ENCODE measurements around the gene CFI. TPM values are rescaled to one million over a fixed set of nuclear protein-coding genes. Genes with fewer than 3 reads are reported as not detected.

Gene CFI
- total RNA-seq, 1 experiment from 2014 or later, result not detected

DNA sequence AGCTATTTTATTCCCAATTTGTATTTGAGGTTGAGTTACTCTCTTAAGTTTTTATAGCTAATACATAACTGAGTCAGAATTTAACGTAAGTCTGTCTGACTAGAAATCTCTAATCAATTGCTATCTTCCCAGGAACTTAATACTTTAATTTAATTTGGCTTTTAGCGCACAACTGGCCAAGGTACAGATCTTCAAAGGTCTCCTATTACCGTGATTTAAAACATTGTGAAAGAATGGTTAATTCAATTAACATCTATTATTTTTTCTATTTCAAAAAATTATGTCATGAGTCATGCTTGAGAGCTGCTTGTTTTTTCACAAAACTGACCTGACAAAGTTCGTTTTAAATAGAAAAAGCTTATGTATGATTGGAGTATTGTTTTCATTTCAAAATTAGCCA is 49.9 kb downstream of the CFI start:
- H3K4me1 Mint-ChIP-seq (ENCODE audit: low read depth, unreplicated experiment), result no peaks in the 10 kb centered on the region
- no peaks in the 10 kb centered on the region for H3K4me1 ChIP-seq
- no peak overlapping the region for H3K27ac Mint-ChIP-seq (ENCODE audit: unreplicated experiment)
- peaks cover 6% of the 10 kb centered on the region for H3K27me3 Mint-ChIP-seq (ENCODE audit: insufficient read depth, unreplicated experiment)
- TF ChIP-seq CTCF (IDR thresholded peaks at IDR 0.05; ENCODE audit: insufficient read depth in 1 of 2, low read depth in 1 of 2, low read length in 1 of 2, severe bottlenecking in 1 of 2, unreplicated experiment in 1 of 2), result no peak
- no peak overlapping the region for H3K4me3 Mint-ChIP-seq (ENCODE audit: unreplicated experiment)
- CTCF ChIA-PET, result no interaction called here
- no peaks in the 10 kb centered on the region for H3K36me3 ChIP-seq (ENCODE audit: control insufficient read depth, insufficient read depth, low read length)
- H3K36me3 Mint-ChIP-seq (ENCODE audit: insufficient read depth, unreplicated experiment), result no peaks in the 10 kb centered on the region
- H3K4me3 ChIP-seq (ENCODE audit: low read depth, low read length), result no peak overlapping the region
- intact Hi-C loops (cut with micrococcal nuclease; ENCODE audit: unreplicated experiment), result no loop called here
- no peaks in the 10 kb centered on the region for H3K9me3 Mint-ChIP-seq (ENCODE audit: unreplicated experiment)
- no peak for DNase-seq
- no peaks in the 10 kb centered on the region for H3K27me3 ChIP-seq (replicated peaks; ENCODE audit: control insufficient read depth, insufficient read depth, low read length)
- H3K9me3 ChIP-seq, result no peaks in the 10 kb centered on the region
- BruUV-seq (replicated peaks), result no TSS peak
- POLR2A ChIA-PET, result no interaction called here

DNA sequence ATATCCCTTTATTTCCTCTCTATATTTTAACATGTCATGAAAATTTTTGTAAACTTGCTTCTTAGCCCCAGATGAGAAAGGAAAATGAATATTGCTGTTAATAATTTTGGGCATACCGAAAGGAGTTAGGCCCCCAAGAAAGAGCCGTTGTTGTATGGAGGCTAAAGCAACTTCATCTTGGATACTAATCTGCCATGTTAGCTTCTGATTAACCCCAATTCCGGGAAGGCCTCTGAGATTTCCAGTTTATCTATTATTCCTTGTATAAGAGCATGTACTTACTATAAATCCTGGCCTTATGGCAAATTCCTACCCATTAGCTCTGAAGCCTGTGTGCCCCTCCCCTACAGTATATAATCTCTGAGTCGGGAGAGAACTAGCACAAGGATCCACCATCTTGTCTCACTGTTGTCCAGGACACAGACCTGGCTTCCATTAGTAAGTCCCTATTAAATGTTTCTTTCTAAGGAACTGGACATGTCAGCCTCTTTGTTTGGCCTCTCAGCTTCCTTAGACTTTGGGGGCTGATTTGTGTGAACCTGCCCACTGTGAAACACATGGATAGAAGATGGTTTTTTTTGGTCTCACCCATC is 51.1 kb downstream of the CFI start:
- TF ChIP-seq CTCF (IDR thresholded peaks at IDR 0.05; ENCODE audit: insufficient read depth in 1 of 2, low read depth in 1 of 2, low read length in 1 of 2, severe bottlenecking in 1 of 2, unreplicated experiment in 1 of 2), result no peak
- no peak overlapping the region for H3K27ac Mint-ChIP-seq (ENCODE audit: unreplicated experiment)
- BruUV-seq (replicated peaks), result no TSS peak
- H3K4me3 ChIP-seq (ENCODE audit: low read depth, low read length), result no peak overlapping the region
- DNase-seq, result no peak
- no peaks in the 10 kb centered on the region for H3K36me3 Mint-ChIP-seq (ENCODE audit: insufficient read depth, unreplicated experiment)
- no peak overlapping the region for H3K4me3 Mint-ChIP-seq (ENCODE audit: unreplicated experiment)
- H3K36me3 ChIP-seq (ENCODE audit: control insufficient read depth, insufficient read depth, low read length), result no peaks in the 10 kb centered on the region
- ChIA-PET POLR2A (no interaction called here), CTCF (no interaction called here)
- no peaks in the 10 kb centered on the region for H3K4me1 ChIP-seq
- no peaks in the 10 kb centered on the region for H3K9me3 Mint-ChIP-seq (ENCODE audit: unreplicated experiment)
- H3K27me3 Mint-ChIP-seq (ENCODE audit: insufficient read depth, unreplicated experiment), result peaks cover 1% of the 10 kb centered on the region
- intact Hi-C loops (cut with micrococcal nuclease; ENCODE audit: unreplicated experiment), result no loop called here
- no peaks in the 10 kb centered on the region for H3K4me1 Mint-ChIP-seq (ENCODE audit: low read depth, unreplicated experiment)
- no peaks in the 10 kb centered on the region for H3K27me3 ChIP-seq (replicated peaks; ENCODE audit: control insufficient read depth, insufficient read depth, low read length)
- H3K9me3 ChIP-seq, result no peaks in the 10 kb centered on the region

- Mint-ChIP-seq H3K27ac (ENCODE audit: unreplicated experiment) (no peak overlapping the region), H3K36me3 (ENCODE audit: insufficient read depth, unreplicated experiment) (no peaks in the 10 kb centered on the region), H3K27me3 (ENCODE audit: insufficient read depth, unreplicated experiment) (no peaks in the 10 kb centered on the region), H3K4me3 (ENCODE audit: unreplicated experiment) (no peak overlapping the region), H3K9me3 (ENCODE audit: unreplicated experiment) (no peaks in the 10 kb centered on the region), H3K4me1 (ENCODE audit: low read depth, unreplicated experiment) (no peaks in the 10 kb centered on the region)
- no peaks in the 10 kb centered on the region for H3K9me3 ChIP-seq
- H3K27me3 ChIP-seq (replicated peaks; ENCODE audit: control insufficient read depth, insufficient read depth, low read length), result no peaks in the 10 kb centered on the region
- CTCF ChIA-PET, result no interaction called here
- intact Hi-C loops (cut with micrococcal nuclease; ENCODE audit: unreplicated experiment), result no loop called here
- no peaks in the 10 kb centered on the region for H3K4me1 ChIP-seq
- POLR2A ChIA-PET, result no interaction called here
- BruUV-seq (replicated peaks), result no TSS peak
- TF ChIP-seq CTCF (IDR thresholded peaks at IDR 0.05; ENCODE audit: insufficient read depth in 1 of 2, low read depth in 1 of 2, low read length in 1 of 2, severe bottlenecking in 1 of 2, unreplicated experiment in 1 of 2), result no peak
- H3K4me3 ChIP-seq (ENCODE audit: low read depth, low read length), result no peak overlapping the region
- DNase-seq, result no peak
- H3K36me3 ChIP-seq (ENCODE audit: control insufficient read depth, insufficient read depth, low read length), result no peaks in the 10 kb centered on the region
Measured at GRCh38 chr4:109749388-109750082, 52.3 kb downstream of the CFI start.
